ENCODE results near the gene DLL4. TPM values are rescaled to one million over a fixed set of nuclear protein-coding genes. Genes with fewer than 3 reads are reported as not detected.

Gene DLL4
- total RNA-seq, 2 experiments from 2014 or later, result 0.11 to 0.14 TPM

GRCh38 chr15:40938536-40938870, 9.4 kb downstream of the DLL4 start:
- ChIA-PET POLR2A (no interaction called here), CTCF (interaction anchor here (4.4 kb wide), 1 partner anchor 9 kb away, joined by 43 read pairs; the partner anchor contains the start of gene DLL4)
- Histone ChIP-seq H3K27me3 (ENCODE audit: control insufficient read depth in 1 of 2, insufficient read depth in 2 of 2, low read length in 2 of 2) (no peaks in the 10 kb centered on the region), H3K4me3 (ENCODE audit: low read length) (no peak overlapping the region), H3K27ac (ENCODE audit: low read depth in 1 of 2, low read length in 2 of 2) (no peak overlapping the region), H3K4me1 (ENCODE audit: insufficient read depth, low read length) (peaks cover 31% of the 10 kb centered on the region), H3K36me3 (ENCODE audit: insufficient read depth, low read length) (no peaks in the 10 kb centered on the region), H3K9me3 (ENCODE audit: control insufficient read depth in 1 of 2, insufficient read depth in 1 of 2, low read length in 2 of 2) (no peaks in the 10 kb centered on the region)
- peaks cover 3% of the 10 kb centered on the region for H3K27me3 Mint-ChIP-seq
- ATAC-seq (ENCODE audit: poor library complexity) (no peak), DNase-seq (no peak)
- peak overlapping the region; percentile 51 for H3K27ac Mint-ChIP-seq
- H3K4me3 Mint-ChIP-seq, result no peak overlapping the region
- no peaks in the 10 kb centered on the region for H3K36me3 Mint-ChIP-seq (ENCODE audit: low read depth)
- no peak for TF ChIP-seq CTCF (IDR thresholded peaks at IDR 0.05)
- H3K9me3 Mint-ChIP-seq, result no peaks in the 10 kb centered on the region
- intact Hi-C loops (cut with DNase I, micrococcal nuclease), result no loop called here
- peaks cover 30% of the 10 kb centered on the region for H3K4me1 Mint-ChIP-seq (ENCODE audit: low read depth)

- Mint-ChIP-seq H3K4me3 (peak overlapping the region; percentile 52), H3K9me3 (no peaks in the 10 kb centered on the region), H3K27me3 (no peaks in the 10 kb centered on the region), H3K27ac (peak overlapping the region; percentile 69), H3K4me1 (ENCODE audit: low read depth) (peaks cover 31% of the 10 kb centered on the region), H3K36me3 (ENCODE audit: low read depth) (no peaks in the 10 kb centered on the region)
- H3K27me3 ChIP-seq (ENCODE audit: control insufficient read depth in 1 of 2, insufficient read depth in 2 of 2, low read length in 2 of 2), result no peaks in the 10 kb centered on the region
- DNase-seq, result peak in 3 of 14 experiments; percentile 22 to 52 (median 42)
- POLR2A ChIA-PET, result interaction anchor here (2.6 to 4.3 kb wide), 3 partner anchors 11 to 33 kb away, joined by 24 to 55 read pairs (median 49); partner anchors contain the start of genes CHAC1 and DLL4
- no peaks in the 10 kb centered on the region for H3K36me3 ChIP-seq (ENCODE audit: insufficient read depth, low read length)
- CTCF ChIA-PET, result interaction anchor here (1.2 to 4.4 kb wide), 3 partner anchors 11 to 36 kb away, joined by 4 to 43 read pairs (median 37); partner anchors contain the start of genes CHAC1 and DLL4
- intact Hi-C loops (cut with DNase I, micrococcal nuclease), result loop anchor here in 1 of 2 experiments (2.0 kb wide), 1 partner anchor 36 kb away; no protein-coding TSS in a partner anchor
- H3K9me3 ChIP-seq (ENCODE audit: control insufficient read depth in 1 of 2, insufficient read depth in 1 of 2, low read length in 2 of 2), result no peaks in the 10 kb centered on the region
- peak overlapping the region; percentile 5 to 18 for H3K27ac ChIP-seq (ENCODE audit: low read depth in 1 of 2, low read length in 2 of 2)
- no peak for TF ChIP-seq CTCF (IDR thresholded peaks at IDR 0.05)
- H3K4me3 ChIP-seq (ENCODE audit: low read length), result no peak overlapping the region
- ATAC-seq (ENCODE audit: poor library complexity), result peak; percentile 9
- H3K4me1 ChIP-seq (ENCODE audit: insufficient read depth, low read length), result peaks cover 38% of the 10 kb centered on the region
Measured at GRCh38 chr15:40940296-40940801, 11.2 kb downstream of the DLL4 start.

GRCh38 chr15:40941068-40941527, 12.0 kb downstream of the DLL4 start:
- ChIA-PET POLR2A (interaction anchor here (1.0 to 4.3 kb wide), 8 partner anchors 11 to 175 kb away, joined by 3 to 55 read pairs (median 9); partner anchors contain the start of genes CHAC1, DLL4, INO80 and VPS18), CTCF (interaction anchor here (0.7 to 4.4 kb wide), 9 partner anchors 12 to 173 kb away, joined by 3 to 43 read pairs (median 5); partner anchors contain the start of genes CHAC1, DLL4 and VPS18)
- peaks cover 31% of the 10 kb centered on the region for H3K4me1 Mint-ChIP-seq (ENCODE audit: low read depth)
- H3K36me3 Mint-ChIP-seq (ENCODE audit: low read depth), result no peaks in the 10 kb centered on the region
- Histone ChIP-seq H3K4me1 (ENCODE audit: insufficient read depth, low read length) (peaks cover 38% of the 10 kb centered on the region), H3K27ac (ENCODE audit: low read depth in 1 of 2, low read length in 2 of 2) (peak overlapping the region in 1 of 2 donors; percentile 58), H3K36me3 (ENCODE audit: insufficient read depth, low read length) (no peaks in the 10 kb centered on the region), H3K9me3 (ENCODE audit: control insufficient read depth in 1 of 2, insufficient read depth in 1 of 2, low read length in 2 of 2) (no peaks in the 10 kb centered on the region), H3K27me3 (ENCODE audit: control insufficient read depth in 1 of 2, insufficient read depth in 2 of 2, low read length in 2 of 2) (no peaks in the 10 kb centered on the region), H3K4me3 (ENCODE audit: low read length) (peak overlapping the region; percentile 80)
- no peak for ATAC-seq (ENCODE audit: poor library complexity)
- DNase-seq, result peak in 1 of 14 experiments; percentile 21
- no peaks in the 10 kb centered on the region for H3K9me3 Mint-ChIP-seq
- H3K4me3 Mint-ChIP-seq, result peak overlapping the region; percentile 52
- peak overlapping the region; percentile 69 for H3K27ac Mint-ChIP-seq
- intact Hi-C loops (cut with DNase I, micrococcal nuclease), result loop anchor here in 1 of 2 experiments (2.0 kb wide), 1 partner anchor 36 kb away; no protein-coding TSS in a partner anchor
- H3K27me3 Mint-ChIP-seq, result no peaks in the 10 kb centered on the region
- TF ChIP-seq CTCF (IDR thresholded peaks at IDR 0.05), result no peak

Data from CD4-positive, alpha-beta T cell (primary cell).